Common myeloid progenitor, CD34-positive (primary cell): Measurements from ENCODE around the gene CACNG8.
A peak's percentile ranks its signal among the peaks of the same experiment; 100 is the strongest.
"Not testable (repeated sequence)": the region's sequence is repeated elsewhere in the genome, so short reads cannot be mapped to it uniquely, and the experiment has no call there.

Experiments used
- CTCF ChIA-PET: fragments of 350-600 bp; sonication (Branson Sonifier 250); formaldehyde crosslinking; loops from one replicate; lab custom pipeline; 2021; ENCODE audit warnings: antibody characterized with exemption; lab: Charles Lee
- POLR2A ChIA-PET: fragments of 350-600 bp; sonication (Branson Sonifier 250); formaldehyde crosslinking; loops from one replicate; lab custom pipeline; 2021; ENCODE audit warnings: antibody characterized with exemption; lab: Charles Lee
- DNase-seq, 3 donors: peaks; one replicate each; pipeline versions ENCODE4 v3.0.0 to v3.0.0-alpha.2; 2013
- H3K27ac ChIP-seq, 2 experiments: 1 replicate in 1 of 2; 2 replicates in 1 of 2; pipeline ENCODE4 v1.7.0; 2013; ENCODE audit warnings: inconsistent platforms in 2 of 2, low read length in 2 of 2, mild to moderate bottlenecking in 2 of 2, low read depth in 1 of 2, moderate library complexity in 1 of 2; ENCODE audit not compliant: severe bottlenecking in 2 of 2, insufficient read depth in 1 of 2, poor library complexity in 1 of 2
- H3K27me3 ChIP-seq, 5 experiments: replicated peaks in 2 of 5; 1 replicate in 3 of 5; 2 replicates in 2 of 5; pipeline versions ENCODE4 v1.6.1 to v1.7.0; 2013; ENCODE audit warnings: low read length in 4 of 5, mild to moderate bottlenecking in 2 of 5, moderate library complexity in 2 of 5, inconsistent platforms in 1 of 5; ENCODE audit not compliant: insufficient read depth in 5 of 5, control insufficient read depth in 4 of 5
- H3K36me3 ChIP-seq, 4 experiments: 1 replicate in 2 of 4; 2 replicates in 2 of 4; pipeline versions ENCODE4 v1.6.1 to v1.7.0; 2013; ENCODE audit warnings: low read length in 3 of 4, control low read depth in 1 of 4, mild to moderate bottlenecking in 1 of 4; ENCODE audit not compliant: control insufficient read depth in 4 of 4, insufficient read depth in 4 of 4
- H3K4me1 ChIP-seq, 4 experiments: 1 replicate in 3 of 4; 2 replicates in 1 of 4; pipeline versions ENCODE4 v1.6.1 to v1.7.1; 2013; ENCODE audit warnings: low read length in 3 of 4, mild to moderate bottlenecking in 3 of 4, control low read depth in 1 of 4, inconsistent platforms in 1 of 4, moderate library complexity in 1 of 4; ENCODE audit not compliant: control insufficient read depth in 4 of 4, insufficient read depth in 4 of 4; ENCODE audit errors: control extremely low read depth in 1 of 4
- H3K4me3 ChIP-seq, 7 experiments: 1 replicate in 4 of 7; 2 replicates in 3 of 7; pipeline versions ENCODE4 v1.5.1 to v1.7.0; 2013; ENCODE audit warnings: mild to moderate bottlenecking in 7 of 7, low read length in 6 of 7, moderate library complexity in 6 of 7, inconsistent platforms in 2 of 7, low read depth in 2 of 7, control low read depth in 1 of 7; ENCODE audit not compliant: insufficient read depth in 4 of 7, control insufficient read depth in 1 of 7; ENCODE audit errors: extremely low read depth in 1 of 7
- H3K9me3 ChIP-seq, 5 experiments: 1 replicate in 4 of 5; 2 replicates in 1 of 5; pipeline versions ENCODE4 v1.6.1 to v1.7.1; 2013; ENCODE audit warnings: low read length in 4 of 5, mild to moderate bottlenecking in 2 of 5, inconsistent platforms in 1 of 5, low read depth in 1 of 5, moderate library complexity in 1 of 5; ENCODE audit not compliant: control insufficient read depth in 4 of 5, insufficient read depth in 2 of 5; ENCODE audit errors: control extremely low read depth in 1 of 5
- WGBS: methylation state at CpG from one replicate; pipeline ENCODE4 v1.1.5; 2013; ENCODE audit not compliant: insufficient coverage; 5-methylcytosine and 5-hydroxymethylcytosine counted together

Gene CACNG8

DNA sequence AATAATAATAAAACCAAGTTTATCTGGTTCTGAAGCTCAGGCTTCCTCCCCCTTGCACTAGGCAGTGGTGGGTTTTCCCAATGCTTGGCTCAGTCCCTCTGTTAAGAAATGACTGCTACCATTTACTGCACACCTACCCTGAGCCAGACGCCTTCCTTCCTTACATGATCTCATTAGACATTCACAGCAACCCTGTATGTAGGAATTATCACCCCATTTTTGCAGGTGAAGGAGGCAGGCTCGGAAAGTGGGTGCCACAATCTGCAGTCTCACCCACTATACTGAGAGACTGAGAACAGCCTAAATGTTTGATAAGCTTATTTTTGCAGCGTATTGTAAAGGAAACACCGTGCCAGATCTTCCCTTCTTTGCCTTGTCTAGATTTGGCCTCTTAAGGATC lies 18.3 kb upstream of the CACNG8 start:
- POLR2A ChIA-PET: no interaction called here
- Histone ChIP-seq H3K27me3 (peaks cover 7 to 79% (median 30%) of the 10 kb centered on the region in 5 experiments), H3K36me3 (no peaks in the 10 kb centered on the region), H3K4me1 (peaks cover 0 to 4% (median 0%) of the 10 kb centered on the region in 4 experiments), H3K4me3 (no peak overlapping the region), H3K27ac (no peak overlapping the region), H3K9me3 (peaks cover 0 to 17% (median 4%) of the 10 kb centered on the region in 5 experiments)
- DNase-seq: no peak
- CTCF ChIA-PET: interaction anchor here (1.0 kb wide), 1 partner anchor 81 kb away, joined by 3 read pairs; no protein-coding TSS in a partner anchor
- WGBS: 100% methylated on average over 3 of the region's 4 CpGs

DNA sequence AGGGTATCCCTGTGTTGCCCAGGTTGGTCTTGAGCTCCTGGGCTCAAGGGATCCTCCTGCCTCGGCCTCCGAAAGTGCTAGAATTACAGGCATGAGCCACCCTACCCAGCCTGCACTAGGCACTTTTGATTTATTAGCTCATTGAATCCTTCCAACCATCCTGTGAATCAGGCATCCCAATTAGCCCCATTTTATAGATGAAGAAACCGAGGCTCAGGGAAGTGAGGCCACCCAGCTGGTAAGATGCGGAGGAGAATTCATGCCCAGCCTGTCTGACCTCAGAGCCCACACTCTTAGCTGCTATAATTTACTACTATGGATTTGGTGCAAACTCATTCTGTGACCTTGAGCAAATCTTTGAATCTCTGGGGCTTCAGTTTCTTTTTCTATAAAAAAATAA lies 17.8 kb upstream of the CACNG8 start:
- H3K4me1 ChIP-seq: peaks cover 0 to 4% (median 0%) of the 10 kb centered on the region in 4 experiments
- no peak overlapping the region for H3K27ac ChIP-seq
- DNase-seq: no peak
- peaks cover 0 to 12% (median 4%) of the 10 kb centered on the region in 5 experiments for H3K9me3 ChIP-seq
- CTCF ChIA-PET: interaction anchor here (1.0 kb wide), 1 partner anchor 80 kb away, joined by 3 read pairs; no protein-coding TSS in a partner anchor
- no peaks in the 10 kb centered on the region for H3K36me3 ChIP-seq
- H3K27me3 ChIP-seq: peaks cover 5 to 74% (median 30%) of the 10 kb centered on the region in 5 experiments
- POLR2A ChIA-PET: no interaction called here
- H3K4me3 ChIP-seq: no peak overlapping the region
- WGBS: 100% methylated on average over 3 of the region's 4 CpGs

DNA sequence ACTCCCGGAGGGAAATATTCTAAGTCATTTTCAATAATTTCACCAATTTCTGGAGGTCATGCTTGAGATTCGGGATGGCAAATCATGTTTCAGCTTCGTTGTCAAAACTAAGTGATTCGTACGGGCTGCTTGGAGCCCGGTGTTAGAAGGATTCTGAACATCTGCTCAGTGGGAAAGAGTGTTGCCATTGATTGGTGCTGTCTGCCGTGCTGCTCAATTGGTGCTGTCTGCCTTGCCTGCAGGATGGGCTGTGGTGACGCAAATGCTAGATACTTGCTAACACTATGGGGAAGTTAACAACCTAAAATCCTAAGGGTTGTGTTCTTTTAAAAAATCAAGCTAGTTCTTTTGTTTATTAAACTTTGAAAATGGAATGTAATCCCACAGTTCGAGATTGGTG lies 17.3 kb upstream of the CACNG8 start:
- peaks cover 5 to 69% (median 28%) of the 10 kb centered on the region in 5 experiments for H3K27me3 ChIP-seq
- POLR2A ChIA-PET: no interaction called here
- CTCF ChIA-PET: interaction anchor here (0.6 kb wide), 1 partner anchor 38 kb away, joined by 3 read pairs; no protein-coding TSS in a partner anchor

DNA sequence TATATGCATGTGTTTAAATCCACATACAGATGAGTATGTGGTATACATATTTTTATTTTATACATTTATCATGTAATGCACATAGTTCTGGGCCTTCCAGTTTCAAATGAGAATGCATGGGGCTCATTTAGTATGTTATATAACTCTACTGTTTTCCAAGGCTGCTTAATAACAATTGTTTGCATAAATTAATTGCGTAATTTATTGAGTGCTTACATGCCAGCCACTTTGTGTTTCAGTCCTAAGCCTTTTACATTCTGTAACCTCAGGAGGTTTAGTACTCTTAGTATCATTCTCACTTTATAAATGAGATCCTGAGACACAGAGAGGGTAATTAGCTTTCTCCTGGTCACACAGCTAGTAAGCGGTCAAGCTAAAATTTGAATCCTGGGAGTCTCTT lies 16.7 kb upstream of the CACNG8 start:
- H3K9me3 ChIP-seq: peaks cover 0 to 11% (median 4%) of the 10 kb centered on the region in 5 experiments
- peaks cover 0 to 4% (median 0%) of the 10 kb centered on the region in 4 experiments for H3K4me1 ChIP-seq
- no peaks in the 10 kb centered on the region for H3K36me3 ChIP-seq
- H3K4me3 ChIP-seq: no peak overlapping the region
- no peak for DNase-seq
- no peak overlapping the region for H3K27ac ChIP-seq
- WGBS: no CpG with 5 or more reads among the region's 2 CpGs
- POLR2A ChIA-PET: no interaction called here
- peaks cover 5 to 69% (median 27%) of the 10 kb centered on the region in 5 experiments for H3K27me3 ChIP-seq
- CTCF ChIA-PET: interaction anchor here (0.6 kb wide), 2 partner anchors 39 to 363 kb away, joined by 3 read pairs; no protein-coding TSS in a partner anchor

More for the DNA sequence above, 17.3 kb upstream of the CACNG8 start:
- Histone ChIP-seq H3K9me3 (peaks cover 0 to 11% (median 4%) of the 10 kb centered on the region in 5 experiments), H3K36me3 (no peaks in the 10 kb centered on the region), H3K4me3 (no peak overlapping the region), H3K27ac (no peak overlapping the region), H3K4me1 (peaks cover 0 to 4% (median 0%) of the 10 kb centered on the region in 4 experiments)
- 47% methylated on average over 7 of the region's 9 CpGs for WGBS
- DNase-seq: peak in 2 of 3 donors; percentile 51 to 62

DNA sequence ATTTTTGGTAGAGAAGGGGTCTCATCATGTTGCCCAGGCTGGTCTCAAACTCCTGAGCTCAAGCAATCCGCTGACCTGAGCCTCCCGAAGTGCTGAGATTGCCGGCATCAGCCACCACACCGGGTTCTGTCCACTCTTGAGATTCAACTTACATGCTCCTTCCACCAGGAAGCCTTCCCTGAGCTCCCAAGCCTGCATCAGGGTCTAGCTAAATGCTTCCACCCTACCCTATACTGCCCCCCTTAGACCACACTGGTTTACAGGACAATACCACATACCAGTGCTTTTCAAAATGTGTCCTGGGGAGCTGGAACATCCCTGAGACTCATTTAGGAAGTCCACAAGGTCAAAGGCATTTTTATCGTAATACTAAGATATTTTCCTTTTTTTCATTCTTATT lies 15.1 kb upstream of the CACNG8 start:
- 80% methylated on average over 5 of the region's 5 CpGs for WGBS
- ChIA-PET CTCF (interaction anchor here (1.1 to 1.7 kb wide), 4 partner anchors 10 to 82 kb away, joined by 3 to 6 read pairs (median 4); no protein-coding TSS in a partner anchor), POLR2A (no interaction called here)
- peaks cover 0 to under 1% (median 0%) of the 10 kb centered on the region in 5 experiments for H3K9me3 ChIP-seq
- peaks cover 5 to 63% (median 19%) of the 10 kb centered on the region in 5 experiments for H3K27me3 ChIP-seq
- no peak overlapping the region for H3K4me3 ChIP-seq
- no peak for DNase-seq
- no peak overlapping the region for H3K27ac ChIP-seq
- H3K36me3 ChIP-seq: no peaks in the 10 kb centered on the region
- H3K4me1 ChIP-seq: no peaks in the 10 kb centered on the region

DNA sequence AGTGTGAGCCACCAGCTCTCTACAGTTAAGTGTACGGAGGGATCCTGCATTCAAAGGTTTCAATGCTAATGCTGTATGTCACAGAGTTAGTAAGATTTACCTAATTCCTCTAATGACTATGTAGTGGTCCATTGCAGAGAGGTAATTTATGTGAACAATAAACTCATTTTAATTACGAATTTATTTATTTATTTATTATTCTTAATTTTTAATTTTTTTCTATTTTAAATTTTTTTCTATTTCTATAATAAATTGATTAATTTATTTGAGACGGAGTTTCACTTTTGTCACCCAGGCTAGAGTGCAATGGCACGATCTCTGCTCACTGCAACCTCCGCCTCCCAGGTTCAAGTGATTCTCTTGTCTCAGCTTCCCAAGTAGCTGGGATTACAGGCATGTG lies 14.1 kb upstream of the CACNG8 start:
- H3K9me3 ChIP-seq: not testable (repeated sequence)
- CTCF ChIA-PET: interaction anchor here (0.9 to 1.5 kb wide), 2 partner anchors 65 to 75 kb away, joined by 3 to 6 read pairs; no protein-coding TSS in a partner anchor
- WGBS: 100% methylated on average over 3 of the region's 5 CpGs

DNA sequence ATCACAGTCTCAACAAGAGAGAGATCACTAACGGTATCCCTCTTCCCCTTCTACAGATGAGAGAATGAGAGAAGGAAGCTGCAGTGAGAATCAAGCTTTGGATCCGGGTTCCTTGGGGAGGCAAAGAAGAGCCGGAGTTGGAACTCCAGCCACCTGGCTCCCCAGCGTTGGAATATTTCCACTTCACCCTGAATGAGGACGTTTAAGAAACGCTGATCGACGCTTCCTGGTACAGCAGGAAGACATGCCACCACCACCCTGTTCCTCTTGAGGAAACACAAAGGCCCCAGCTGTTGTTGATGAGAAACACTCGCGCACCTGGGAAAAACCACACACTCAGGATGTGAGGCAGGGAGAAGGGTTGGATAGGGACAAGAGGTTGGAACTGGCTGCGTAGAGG lies 11.3 kb upstream of the CACNG8 start:
- WGBS: 34% methylated on average over 4 of the region's 11 CpGs
- CTCF ChIA-PET: interaction anchor here (1.3 kb wide), 1 partner anchor 98 kb away, joined by 3 read pairs; no protein-coding TSS in a partner anchor

More for the DNA sequence above, 14.1 kb upstream of the CACNG8 start:
- H3K27ac ChIP-seq, H3K4me3 ChIP-seq, H3K4me1 ChIP-seq, POLR2A ChIA-PET, H3K36me3 ChIP-seq, DNase-seq: not testable (repeated sequence)
- peaks cover 4 to 55% (median 15%) of the 10 kb centered on the region in 5 experiments for H3K27me3 ChIP-seq

More for the DNA sequence above, 11.3 kb upstream of the CACNG8 start:
- H3K36me3 ChIP-seq: no peaks in the 10 kb centered on the region
- POLR2A ChIA-PET: no interaction called here
- H3K27ac ChIP-seq: no peak overlapping the region
- H3K4me1 ChIP-seq: no peaks in the 10 kb centered on the region
- DNase-seq: no peak
- peaks cover 0 to 6% (median 0%) of the 10 kb centered on the region in 5 experiments for H3K9me3 ChIP-seq
- H3K4me3 ChIP-seq: no peak overlapping the region
- peaks cover 1 to 47% (median 3%) of the 10 kb centered on the region in 5 experiments for H3K27me3 ChIP-seq
